ENCODE data around the gene GPX2.

Gene GPX2

DNA sequence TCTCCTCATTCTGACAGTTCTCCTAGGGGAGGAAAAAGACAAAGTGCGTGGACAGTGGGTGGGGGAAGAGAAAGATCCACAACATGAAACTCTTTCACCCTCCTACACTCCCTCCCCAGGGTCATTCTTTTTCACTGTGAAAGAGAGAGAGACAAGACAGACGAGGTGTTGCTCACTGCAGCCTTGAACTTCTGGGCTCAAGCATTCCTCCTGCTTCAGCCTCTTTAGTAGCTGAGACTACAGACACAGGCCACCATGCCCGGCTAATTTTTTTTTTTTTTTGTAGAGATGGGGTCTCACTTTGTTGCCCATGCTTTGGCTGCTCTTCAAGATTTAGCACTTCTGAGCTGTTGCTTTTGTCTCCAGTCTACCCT, 2.7 kb downstream of the GPX2 start:
- DNase-seq (ENCODE audit: low spot score), result no peak

DNA sequence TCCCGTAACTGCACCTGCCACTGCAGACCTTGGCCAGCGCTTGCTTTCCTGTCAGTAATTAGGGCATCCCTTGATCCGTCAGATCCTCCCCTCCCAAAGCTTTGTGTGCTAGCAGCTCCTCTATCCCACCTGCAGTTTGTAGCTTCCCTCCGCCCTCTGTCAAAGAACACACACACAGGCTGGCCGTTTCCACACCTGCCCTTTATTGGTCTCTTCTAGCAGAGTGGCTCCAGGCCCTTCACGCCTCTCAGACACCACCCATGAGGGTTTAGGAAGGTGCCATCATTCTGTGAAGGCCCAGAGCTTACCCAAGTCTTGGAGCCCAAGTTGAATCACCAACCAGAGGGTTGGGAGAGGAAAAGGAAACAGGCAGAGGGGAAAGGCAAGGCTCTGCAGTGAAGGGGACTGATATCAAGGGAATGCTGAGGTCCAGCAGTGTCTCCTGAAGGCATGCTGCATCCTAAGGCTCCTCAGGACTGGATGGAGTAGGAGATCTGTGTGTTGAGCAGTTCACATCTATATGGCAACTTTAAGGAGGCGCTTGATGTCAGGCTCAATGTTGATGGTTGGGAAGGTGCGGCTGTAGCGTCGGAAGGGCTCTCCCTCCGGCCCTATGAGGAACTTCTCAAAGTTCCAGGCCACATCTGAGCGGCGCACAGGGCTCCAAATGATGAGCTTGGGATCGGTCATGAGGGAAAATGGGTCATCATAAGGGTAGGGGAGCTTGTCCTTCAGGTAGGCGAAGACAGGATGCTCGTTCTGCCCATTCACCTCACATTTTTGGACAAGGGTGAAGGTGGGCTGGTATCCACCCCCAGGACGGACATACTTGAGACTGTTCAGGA, 3.4 kb downstream of the GPX2 start:
- peak; percentile 70 for DNase-seq (ENCODE audit: low spot score)

- DNase-seq (ENCODE audit: low spot score), result peak; percentile 71
These were observed 4.7 kb downstream of the GPX2 start for GRCh38 chr14:64937821-64938193.

DNA sequence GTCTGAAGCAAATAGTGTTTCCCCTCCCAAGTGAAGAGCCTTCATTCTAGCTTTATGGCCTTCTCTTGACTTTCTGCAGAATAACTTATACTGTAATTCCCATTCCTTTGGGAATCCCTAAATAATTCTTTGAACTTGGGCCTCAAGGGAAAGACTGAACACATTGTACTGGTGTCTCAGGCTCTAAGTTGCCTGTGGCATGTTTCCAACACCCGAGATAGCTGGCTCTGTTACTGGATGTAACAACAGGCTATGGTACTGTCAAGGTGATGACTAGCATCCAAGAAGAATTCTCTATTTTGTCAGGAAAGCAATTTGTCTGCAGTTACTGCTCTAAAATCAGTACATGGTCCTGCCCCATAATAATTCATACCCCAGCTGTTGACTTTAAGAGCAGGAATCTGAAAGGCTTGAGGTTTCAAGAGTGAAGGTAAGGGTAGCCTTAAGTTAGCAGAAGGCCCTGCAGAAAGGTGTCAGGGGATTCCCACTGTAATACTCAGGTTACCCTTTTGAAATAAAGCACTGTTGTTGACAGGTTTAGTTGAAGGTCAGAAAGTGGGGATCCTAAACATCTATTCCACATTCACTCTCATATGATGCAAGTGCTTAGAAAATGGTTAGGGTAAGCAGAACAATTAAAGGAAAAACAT, 5.2 kb downstream of the GPX2 start:
- peak; percentile 57 for DNase-seq (ENCODE audit: low spot score)

DNA sequence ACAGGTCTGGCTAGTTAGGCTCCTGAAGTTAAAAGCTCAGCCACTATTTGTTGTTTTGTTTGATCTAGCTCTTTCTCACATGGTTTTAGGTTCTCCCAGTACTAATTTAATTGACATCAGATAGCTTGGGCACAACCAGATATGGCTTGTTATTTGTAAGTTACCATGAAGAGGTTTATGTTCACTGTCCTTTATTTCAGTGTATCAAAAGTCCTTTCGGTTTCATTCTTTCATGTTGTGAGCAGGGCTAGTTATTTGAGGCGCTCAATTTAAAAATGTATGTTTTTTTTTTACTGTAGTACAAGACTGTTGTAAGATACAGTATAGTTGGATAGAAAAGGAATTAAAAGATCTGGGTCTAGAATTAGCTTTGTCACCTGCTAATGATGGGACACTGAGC, 7.0 kb downstream of the GPX2 start:
- DNase-seq (ENCODE audit: low spot score), result no peak

DNA sequence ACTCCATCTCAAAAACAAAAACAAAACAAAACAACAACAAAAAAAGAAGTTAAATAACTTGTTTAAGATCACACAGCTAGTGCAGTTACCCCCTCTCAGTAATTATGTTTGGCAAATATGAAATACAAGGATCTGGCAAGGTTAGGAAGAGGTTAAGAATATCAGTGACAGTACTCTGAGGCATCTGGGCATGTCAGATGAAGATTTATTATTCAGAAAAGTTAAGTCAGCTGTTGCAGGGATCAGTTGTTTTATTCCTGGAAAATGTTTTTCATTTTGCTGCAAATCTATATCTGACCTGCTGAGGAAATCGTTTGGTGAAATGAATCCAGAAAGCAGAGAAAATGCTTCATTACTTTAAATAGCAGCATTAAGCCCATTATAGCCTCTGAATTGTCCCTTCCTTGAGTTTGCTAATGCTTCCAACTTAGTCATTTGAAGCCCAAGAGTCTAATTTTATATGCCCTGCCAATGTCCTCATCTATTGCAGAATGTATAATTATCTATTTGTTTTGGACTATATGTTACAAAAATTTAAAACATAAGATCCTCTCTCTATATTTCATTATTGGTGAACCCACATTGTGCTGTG, 8.1 kb downstream of the GPX2 start:
- no peak for DNase-seq (ENCODE audit: low spot score)

- no peak for DNase-seq (ENCODE audit: low spot score)
These were observed 10.3 kb downstream of the GPX2 start for GRCh38 chr14:64932231-64932630.

GRCh38 chr14:64931123-64931522, 11.4 kb downstream of the GPX2 start:
- DNase-seq (ENCODE audit: low spot score), result no peak

GRCh38 chr14:64930085-64930843, 12.3 kb downstream of the GPX2 start:
- no peak for DNase-seq (ENCODE audit: low spot score)

DNA sequence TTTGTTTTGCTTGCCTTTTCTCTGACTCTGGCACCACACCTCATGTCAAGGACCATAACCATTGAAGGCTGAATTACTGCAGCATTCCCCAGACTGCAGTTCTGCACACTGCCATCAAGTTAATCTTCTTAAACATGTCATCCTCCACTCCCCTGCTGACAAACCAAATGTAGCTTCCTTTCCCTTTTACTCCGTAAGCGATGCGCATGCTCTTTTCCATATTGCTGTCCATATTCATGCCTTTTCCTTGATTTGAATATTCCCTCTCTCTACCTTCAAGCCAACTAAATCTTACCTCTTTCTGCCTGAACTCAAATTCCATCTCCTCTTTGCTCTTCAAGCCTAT, 13.6 kb downstream of the GPX2 start:
- peak; percentile 45 for DNase-seq (ENCODE audit: low spot score)

- no peak for DNase-seq (ENCODE audit: low spot score)
These were observed 14.1 kb downstream of the GPX2 start for GRCh38 chr14:64928239-64929013.

DNA sequence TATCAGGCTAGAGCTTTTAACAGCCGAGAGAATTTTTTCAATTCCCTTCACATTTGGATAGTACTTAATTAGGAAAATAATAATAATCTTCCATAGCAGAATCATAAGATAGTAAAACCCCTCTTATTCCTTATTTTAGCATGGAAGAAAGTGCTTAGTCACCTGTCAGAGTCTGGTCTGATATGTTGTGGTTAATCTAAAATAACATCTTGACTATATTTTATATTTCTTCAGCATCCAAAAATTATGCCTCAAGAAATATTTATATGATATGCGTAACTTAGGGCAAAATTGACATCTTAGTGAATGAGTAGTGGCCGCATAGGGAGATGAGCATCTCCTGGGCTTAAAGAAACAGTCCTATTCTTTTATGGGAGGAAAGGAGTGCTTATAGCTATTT, 15.5 kb downstream of the GPX2 start:
- no peak for DNase-seq (ENCODE audit: low spot score)

GRCh38 chr14:64926398-64926995, 16.0 kb downstream of the GPX2 start:
- DNase-seq (ENCODE audit: low spot score), result no peak

DNA sequence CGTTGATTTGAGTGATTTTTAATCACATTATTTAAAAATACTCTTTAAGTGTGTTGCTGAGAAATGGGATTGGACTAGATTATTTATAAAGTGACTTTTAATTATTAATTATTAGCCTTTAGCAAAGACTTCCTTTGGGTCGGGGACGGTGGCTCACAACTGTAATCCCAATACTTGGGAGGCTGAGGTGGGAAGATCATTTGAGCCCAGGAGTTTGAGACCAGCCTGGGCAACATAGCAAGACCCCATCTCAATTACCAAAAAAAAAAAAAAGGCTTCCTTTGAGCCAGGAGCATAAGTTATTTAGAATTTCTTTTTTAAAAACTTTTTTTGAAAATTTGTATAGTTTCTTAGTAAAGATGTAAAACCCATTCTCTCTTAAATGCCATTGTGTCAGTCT, 19.5 kb downstream of the GPX2 start:
- no peak for DNase-seq (ENCODE audit: low spot score)

GRCh38 chr14:64920465-64920864, 22.1 kb downstream of the GPX2 start:
- no peak for DNase-seq (ENCODE audit: low spot score)

- DNase-seq (ENCODE audit: low spot score), result no peak
These were observed 22.9 kb downstream of the GPX2 start for GRCh38 chr14:64919618-64920017.

DNA sequence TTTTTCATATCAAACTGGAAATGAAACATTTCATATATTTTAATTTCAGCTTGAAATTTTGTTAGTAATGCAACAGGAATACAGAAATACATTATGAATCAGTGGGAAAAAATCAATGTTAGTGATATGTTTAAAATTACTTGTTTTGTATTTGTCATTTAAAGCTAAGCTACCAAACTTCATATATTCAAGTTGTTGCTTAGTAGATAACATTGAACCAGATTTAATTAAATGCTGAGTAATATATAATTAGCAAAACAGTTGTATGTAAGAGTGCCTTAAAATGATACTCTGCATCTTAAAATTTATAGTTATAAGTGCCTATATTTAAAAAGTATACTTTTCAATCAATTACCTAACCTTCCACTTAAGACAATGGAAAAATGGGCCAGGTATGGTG, 23.3 kb downstream of the GPX2 start:
- no peak for DNase-seq (ENCODE audit: low spot score)

DNA sequence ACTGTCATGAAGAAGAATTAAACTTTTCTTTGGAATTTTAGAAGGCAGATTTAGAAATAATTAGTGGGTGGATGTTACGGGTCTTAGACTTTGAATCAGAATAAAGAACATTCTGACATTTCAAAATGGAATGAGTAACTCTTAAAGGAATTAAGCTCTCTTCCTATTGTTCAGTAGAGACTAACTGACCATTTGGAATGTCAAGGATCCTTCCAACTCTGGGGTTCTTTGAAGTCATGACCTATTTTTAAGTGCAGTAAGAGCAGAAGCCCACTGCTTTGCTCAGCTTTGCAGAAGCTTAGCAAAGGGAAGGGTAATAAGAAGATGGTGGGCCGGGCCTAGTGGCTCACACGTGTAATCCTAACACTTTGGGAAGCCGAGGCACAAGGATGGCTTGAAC, 24.3 kb downstream of the GPX2 start:
- no peak for DNase-seq (ENCODE audit: low spot score)

DNA sequence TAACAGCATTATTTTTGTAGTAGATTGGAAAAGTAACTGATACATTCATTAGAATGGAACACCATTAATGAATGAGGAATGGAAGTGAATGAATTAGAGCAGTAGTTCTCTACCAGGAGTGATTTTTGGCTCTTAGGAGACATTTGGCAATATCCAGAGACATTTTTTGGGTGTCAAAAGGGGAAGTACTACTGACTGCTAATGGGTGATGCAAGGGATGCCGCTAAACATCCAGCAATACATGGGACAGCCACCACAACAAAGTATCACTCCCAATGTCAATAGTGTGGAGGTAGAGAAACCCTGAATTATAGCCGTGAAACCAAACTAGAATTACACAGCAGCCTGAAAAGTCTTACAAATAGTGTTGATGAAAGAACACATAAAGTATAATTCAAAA, 26.7 kb downstream of the GPX2 start:
- no peak for DNase-seq (ENCODE audit: low spot score)

DNA sequence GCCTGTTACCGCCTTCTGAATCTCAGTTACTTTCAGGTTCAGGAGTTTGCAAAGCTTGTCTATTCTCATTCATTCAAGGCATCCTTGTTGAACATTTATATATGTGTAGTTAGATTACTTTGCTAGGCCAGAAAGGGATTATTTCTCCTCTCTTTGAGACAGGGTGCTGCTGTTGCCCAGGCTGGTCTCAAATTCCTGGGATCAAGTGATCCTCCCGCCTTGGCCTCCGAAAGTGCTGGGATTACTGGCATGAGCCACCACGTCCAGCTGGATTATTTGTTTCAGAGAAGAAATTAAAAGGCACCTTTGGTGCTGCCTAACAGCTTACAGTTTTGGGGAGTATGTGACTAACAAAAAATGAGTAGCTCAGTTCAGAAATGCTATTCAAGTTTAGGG, 27.5 kb downstream of the GPX2 start:
- no peak for DNase-seq (ENCODE audit: low spot score)

DNA sequence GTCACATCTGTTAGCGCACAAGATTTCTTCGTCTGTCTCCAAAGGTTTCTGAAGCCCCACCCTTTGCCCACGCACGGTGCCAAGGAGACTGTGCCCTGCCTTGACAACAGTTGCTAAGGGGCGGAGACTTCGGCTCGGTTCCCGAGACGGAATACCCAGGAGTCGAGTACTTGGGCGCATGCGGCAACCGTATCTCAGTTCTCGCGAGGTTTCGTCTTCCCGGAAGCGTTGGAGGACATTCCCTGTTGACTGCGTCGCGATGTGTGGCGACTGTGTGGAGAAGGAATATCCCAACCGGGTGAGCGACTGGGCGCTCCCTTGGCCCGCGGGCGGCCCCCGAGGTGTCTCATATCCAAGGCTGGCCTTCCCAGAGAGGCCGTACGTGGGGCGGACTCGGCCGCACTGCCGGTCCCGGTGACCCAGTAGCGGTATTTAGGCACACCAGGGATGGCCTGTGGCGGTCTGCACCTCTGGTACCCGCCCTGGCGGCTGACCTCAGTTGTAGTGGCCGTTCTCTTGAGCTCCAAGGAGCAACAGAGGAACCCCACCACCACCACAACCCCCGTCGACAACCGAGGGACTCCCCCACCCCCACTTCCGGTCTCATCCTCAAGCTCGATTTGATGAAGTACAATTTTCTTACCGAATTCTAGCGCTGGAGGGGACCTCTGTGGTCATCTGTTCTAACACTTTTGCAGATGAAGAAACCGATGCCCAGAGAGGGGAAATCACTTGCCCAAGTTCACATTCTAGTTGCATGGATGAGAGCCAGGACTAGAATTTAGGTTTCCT, 28.1 kb downstream of the GPX2 start, which contains the start of gene CHURC1:
Gene CHURC1, plus strand, starts transcription at position 219 of the 792 bp plus-strand sequence. Its CDS starts 41 bp downstream, at position 260.
- DNase-seq (ENCODE audit: low spot score), result peak; percentile 99
